Embryonic facial prominence (tissue), 1 donor: ENCODE results near the gene SOS1.
"Not testable (repeated sequence)": the region's sequence is repeated elsewhere in the genome, so short reads cannot be mapped to it uniquely, and the experiment has no call there.

Source experiments
- DNase-seq: peaks from one replicate; pipeline ENCODE4 v3.0.0-alpha.2; 2016; ENCODE audit errors: extremely low spot score

SOS1 gene

DNA sequence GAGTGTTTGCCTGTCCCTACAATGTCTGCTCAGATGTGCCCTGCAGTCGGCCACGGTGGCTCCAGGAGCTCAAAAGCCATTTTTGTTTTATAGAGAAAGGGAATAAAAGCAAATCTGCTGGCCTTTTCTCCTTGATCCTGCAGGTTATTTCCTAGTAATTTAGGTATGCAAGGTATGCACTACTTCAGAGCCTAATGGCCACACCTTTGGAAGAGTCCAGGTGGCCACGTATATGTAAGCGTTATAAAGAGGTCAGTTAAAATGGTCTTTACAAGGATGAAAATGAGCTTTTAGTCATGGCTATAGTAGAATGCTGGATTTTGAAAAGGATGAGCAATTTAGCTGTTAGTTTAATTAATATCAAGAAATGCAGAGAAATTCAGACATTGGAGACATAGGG lies 149.5 kb downstream of the SOS1 start:
- DNase-seq: no peak

DNA sequence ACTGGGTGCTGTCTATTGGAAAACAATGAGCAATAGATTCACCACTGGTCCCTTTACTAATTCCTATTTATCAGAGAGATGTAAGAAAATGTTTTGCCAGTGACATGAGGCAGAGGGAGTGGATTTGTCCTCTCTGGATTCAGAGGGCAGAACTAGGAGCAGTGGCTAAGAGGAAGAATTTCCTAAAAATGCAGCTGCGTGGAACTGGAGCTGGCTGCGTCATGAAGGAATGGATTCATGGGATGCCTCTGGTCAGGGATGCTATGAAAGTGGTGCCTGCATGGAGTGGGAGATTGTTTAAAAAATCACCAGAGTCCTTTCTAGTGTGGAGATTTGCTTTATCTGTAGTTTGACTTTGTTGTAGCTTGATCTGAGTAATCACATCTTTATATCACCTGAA lies 152.8 kb downstream of the SOS1 start:
- DNase-seq: no peak

DNA sequence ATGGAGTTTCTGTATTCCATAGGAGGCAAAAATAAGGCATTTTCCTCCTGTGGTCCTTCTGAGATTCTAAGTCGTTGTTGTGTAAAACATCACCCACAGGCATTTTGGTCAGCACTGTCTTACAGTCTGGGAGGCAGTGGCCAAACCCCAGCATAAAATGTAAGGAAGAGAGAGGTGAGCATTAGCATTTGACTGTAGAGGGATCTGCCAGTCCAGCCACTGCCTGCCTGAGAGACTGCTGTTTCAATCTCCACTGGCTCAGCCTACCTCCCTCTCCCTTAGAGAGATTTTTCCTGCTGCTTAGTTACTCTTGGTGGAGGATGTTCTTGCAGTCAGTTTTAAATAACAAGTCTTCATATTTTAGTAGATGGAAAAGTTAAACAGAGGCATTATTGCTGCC lies 154.2 kb downstream of the SOS1 start:
- DNase-seq: no peak

DNA sequence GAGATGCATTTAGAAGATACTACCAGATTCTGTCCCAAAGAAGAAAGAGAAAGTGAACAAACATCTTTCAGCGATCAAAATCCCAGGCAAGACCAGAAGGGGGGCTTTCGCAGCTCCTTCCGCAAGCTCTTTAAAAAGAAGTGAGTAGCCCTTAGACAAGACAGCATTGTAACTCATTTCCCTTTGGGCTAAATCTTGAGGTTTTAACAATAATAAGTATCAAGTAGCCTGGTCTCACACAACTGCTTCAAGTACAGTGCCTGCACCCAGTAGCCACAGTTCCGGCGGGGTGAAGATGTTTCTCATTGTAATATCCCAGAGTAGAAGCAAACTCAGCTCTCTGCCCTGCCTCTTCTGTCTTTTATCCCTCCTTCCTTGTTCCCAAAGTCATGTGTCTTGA lies 154.8 kb downstream of the SOS1 start:
- no peak for DNase-seq

DNA sequence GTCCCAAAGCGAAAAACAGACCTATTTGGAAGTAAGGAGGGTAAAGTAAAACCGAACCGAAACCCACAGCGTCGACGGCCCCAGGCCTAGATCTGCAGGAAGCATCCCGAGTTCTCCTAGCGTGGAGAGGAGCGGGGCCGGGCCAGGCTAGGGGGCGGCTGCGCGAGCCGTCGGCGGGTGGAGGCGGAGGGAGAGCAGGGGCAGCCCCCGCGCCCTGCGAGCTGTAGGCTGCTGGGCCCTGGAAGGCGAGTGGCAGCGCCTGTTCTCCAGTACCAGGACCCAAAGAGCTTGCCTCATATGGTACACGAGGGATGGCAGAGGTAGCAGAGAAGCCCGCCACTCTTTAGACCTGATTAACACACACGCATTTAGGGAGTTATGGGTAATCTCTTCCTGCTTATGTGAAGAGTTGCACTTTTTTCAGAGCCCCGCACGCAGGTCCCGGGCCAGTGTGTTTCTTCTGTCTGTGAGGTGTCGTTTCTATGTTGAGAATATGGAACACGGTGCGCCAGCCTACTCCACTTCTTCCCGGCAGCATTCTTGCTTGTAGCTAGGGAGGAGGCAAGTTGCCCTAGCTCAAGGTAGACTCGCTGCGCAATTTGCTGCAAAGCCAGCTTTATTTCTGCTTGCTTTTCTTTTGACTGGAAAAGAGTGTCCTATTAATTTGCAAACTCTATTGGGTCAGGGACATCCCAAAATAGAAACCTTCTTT lies 160.1 kb downstream of the SOS1 start:
- no peak for DNase-seq

GRCh38 chr2:38959938-38960608 lies 160.8 kb downstream of the SOS1 start:
- DNase-seq: peak; percentile 79

GRCh38 chr2:38959466-38959865 lies 161.4 kb downstream of the SOS1 start:
- no peak for DNase-seq

- no peak for DNase-seq
Measured at GRCh38 chr2:38957972-38958371, 162.9 kb downstream of the SOS1 start.

GRCh38 chr2:38951766-38952165 lies 169.1 kb downstream of the SOS1 start:
- DNase-seq: no peak

- no peak for DNase-seq
Measured at GRCh38 chr2:38948995-38949394, 171.9 kb downstream of the SOS1 start.

DNA sequence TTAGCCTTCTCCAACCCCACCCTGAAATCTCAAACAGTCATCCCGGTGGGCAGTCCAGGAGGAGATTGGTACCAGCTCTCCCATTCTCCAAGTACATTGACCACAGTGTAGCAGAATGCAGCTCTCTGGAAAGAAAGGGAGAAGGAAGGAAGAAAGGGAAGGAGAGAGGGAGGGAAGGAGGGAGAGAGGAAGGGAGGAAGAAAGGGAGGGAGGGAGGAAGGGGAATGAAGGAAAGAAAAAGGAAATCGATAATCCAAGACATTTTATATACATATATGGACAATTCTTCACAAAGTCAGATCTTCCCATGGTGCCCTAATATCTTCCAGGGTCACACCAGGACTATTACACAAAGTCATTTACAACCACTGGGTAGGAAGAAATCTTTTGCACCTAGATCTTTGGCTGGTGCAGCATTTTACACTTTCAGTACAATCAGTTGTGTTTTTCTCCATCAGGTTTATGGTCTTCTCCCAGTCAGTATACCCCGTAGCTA lies 172.4 kb downstream of the SOS1 start:
- DNase-seq: no peak

GRCh38 chr2:38947241-38948239 lies 173.3 kb downstream of the SOS1 start:
- no peak for DNase-seq

GRCh38 chr2:38945911-38946310 lies 174.9 kb downstream of the SOS1 start:
- no peak for DNase-seq

GRCh38 chr2:38945372-38945771 lies 175.5 kb downstream of the SOS1 start:
- DNase-seq: no peak

- no peak for DNase-seq
Measured at GRCh38 chr2:38943784-38944183, 177.1 kb downstream of the SOS1 start.

DNA sequence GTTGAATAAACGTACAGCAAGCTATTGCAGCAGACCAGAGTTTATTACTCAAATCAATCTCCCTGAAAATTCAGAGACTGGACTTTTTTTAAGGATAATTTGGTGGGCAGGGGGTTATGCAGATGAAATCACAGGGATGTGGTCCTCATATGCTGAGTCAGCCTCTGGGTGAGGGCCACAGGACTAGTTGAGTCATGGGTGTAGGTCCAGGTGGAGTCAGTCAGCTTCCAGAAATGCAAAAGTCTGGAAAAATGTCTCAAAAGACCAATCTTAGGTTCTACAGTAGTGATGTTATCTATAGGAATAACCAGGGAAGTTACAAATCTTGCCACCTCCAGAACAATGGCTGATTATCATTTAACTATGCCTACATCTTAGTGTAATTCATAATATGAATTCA lies 180.1 kb downstream of the SOS1 start:
- no peak for DNase-seq

DNA sequence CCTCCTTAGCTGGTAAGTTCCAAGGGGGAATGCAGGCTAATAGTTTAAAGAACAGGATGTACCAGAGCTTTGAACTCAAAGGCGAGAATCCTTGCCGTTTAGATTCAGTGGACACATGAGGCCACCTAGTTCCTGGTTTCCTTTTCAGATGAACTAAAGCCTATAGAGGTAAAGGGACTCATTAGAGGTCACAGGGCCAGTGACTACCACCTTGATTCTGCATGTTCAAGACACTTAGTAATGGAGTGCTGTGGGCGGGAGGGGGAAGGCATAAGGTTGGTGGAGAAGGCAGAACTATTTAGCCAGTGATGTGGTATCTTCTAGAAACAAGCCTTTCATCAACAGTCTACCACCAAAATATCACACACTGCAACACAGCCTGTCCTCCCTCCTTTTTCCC lies 183.3 kb downstream of the SOS1 start:
- no peak for DNase-seq

DNA sequence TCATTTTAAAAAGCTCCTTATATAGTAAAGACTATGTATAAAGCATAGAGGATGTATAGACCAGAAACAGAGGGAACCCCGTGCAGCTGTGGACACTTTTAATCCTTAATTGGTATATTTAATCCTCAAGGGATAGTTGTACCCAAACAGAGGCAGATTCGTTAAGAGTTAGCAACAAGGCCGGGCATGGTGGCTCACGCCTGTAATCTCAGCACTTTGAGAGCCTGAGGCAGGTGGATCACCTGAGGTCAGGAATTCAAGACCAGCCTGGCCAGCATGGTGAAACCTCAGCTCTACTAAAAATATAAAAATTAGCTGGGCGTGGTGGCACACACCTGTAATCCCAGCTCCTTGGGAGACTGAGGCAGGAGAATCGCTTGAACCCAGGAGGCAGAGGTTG lies 184.3 kb downstream of the SOS1 start:
- DNase-seq: not testable (repeated sequence)

GRCh38 chr2:38935568-38936172 lies 185.2 kb downstream of the SOS1 start:
- no peak for DNase-seq

DNA sequence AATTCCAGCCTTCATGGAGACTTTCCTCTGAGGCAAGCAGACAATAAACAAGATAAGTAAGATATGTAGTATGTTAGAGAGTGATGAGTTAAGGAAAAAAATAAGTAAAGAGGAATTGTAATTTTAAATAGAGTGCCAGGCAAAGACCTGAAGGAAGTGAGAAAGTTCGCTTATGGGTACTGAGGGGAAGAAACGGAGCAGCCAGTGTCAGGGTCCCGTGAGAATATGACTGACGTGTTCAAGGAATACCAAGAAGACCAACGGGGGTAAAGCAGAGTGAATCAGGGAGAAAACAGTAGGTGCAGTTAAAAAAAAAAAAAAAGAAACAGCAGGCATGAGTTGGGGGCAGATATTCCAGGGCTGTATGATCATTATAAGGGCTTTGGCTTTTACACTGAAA lies 186.1 kb downstream of the SOS1 start:
- DNase-seq: no peak

DNA sequence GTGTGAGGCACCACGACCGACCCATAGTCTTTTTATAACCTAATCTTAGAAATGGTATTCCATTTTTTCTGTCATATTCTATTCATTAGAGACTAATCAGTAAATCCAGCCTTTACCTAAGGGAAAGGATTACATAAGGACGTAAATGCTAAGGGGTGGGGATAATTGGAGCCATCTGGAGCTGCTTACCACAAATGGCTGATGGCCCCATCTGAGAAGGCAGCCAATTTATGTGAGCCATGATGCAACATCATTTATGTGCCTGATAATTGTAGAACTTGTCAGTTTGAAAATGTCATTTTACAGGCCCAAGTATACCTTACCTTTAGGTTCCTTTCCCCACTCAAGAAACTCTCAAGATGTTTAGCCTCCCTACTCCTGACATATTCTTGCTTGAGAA lies 187.2 kb downstream of the SOS1 start:
- no peak for DNase-seq

- no peak for DNase-seq
Measured at GRCh38 chr2:38932586-38932985, 188.3 kb downstream of the SOS1 start.
